Activated B cell treated with CpG ODN at 0.5 μM for 24 hours (primary cell): ENCODE results near the gene CBX6. TPM values are rescaled to one million over a fixed set of nuclear protein-coding genes. Genes with fewer than 3 reads are reported as not detected.

Experiments used
- ATAC-seq: fragments of 200-7000 bp; cut with Tn5 transposase; one replicate; pipeline ENCODE4 v1.10.0; 2021; ENCODE audit warnings: low read depth, mild to moderate bottlenecking, moderate library complexity
- CTCF ChIA-PET: fragments of 350-600 bp; sonication (Branson Sonifier 250); formaldehyde crosslinking; loops from one replicate; lab custom pipeline; 2021; ENCODE audit warnings: antibody characterized with exemption; lab: Charles Lee
- POLR2A ChIA-PET: fragments of 350-600 bp; sonication (Branson Sonifier 250); formaldehyde crosslinking; loops from one replicate; lab custom pipeline; 2021; ENCODE audit warnings: antibody characterized with exemption; lab: Charles Lee
- DNase-seq: peaks from one replicate; pipeline ENCODE4 v3.0.0; 2022
- H3K27ac Mint-ChIP-seq: one replicate; pipeline ENCODE4 v1.8.0; 2020; ENCODE audit warnings: mixed read lengths
- H3K27me3 Mint-ChIP-seq: one replicate; pipeline ENCODE4 v1.8.0; 2021; ENCODE audit warnings: mixed read lengths
- H3K36me3 Mint-ChIP-seq: one replicate; pipeline ENCODE4 v1.8.0; 2021; ENCODE audit warnings: low read depth, mixed read lengths
- H3K4me1 Mint-ChIP-seq: one replicate; pipeline ENCODE4 v1.8.0; 2021; ENCODE audit warnings: mixed read lengths
- H3K4me3 Mint-ChIP-seq: one replicate; pipeline ENCODE4 v1.8.0; 2020; ENCODE audit warnings: mild to moderate bottlenecking, mixed read lengths
- H3K9me3 Mint-ChIP-seq: one replicate; pipeline ENCODE4 v1.8.0; 2020; ENCODE audit warnings: mixed read lengths
- CTCF ChIP-seq: fragments of 200-600 bp; IDR thresholded peaks from one replicate; pipeline ENCODE4 v1.8.0; 2022; ENCODE audit warnings: antibody characterized with exemption, mild to moderate bottlenecking
- intact Hi-C: fragments of 100-400 bp; cut with micrococcal nuclease; formaldehyde crosslinking; loops from one replicate; pipeline ENCODE4 v1.15.1; 2024
- total RNA-seq: library from RNA; stranded (reverse); gene quantifications from 2 replicates; pipeline ENCODE4 v1.2.3, GENCODE V29; 2022

CBX6 gene
- total RNA-seq, 1 donor from 2014 or later = 71.8 TPM

GRCh38 chr22:38891256-38891655, 19.2 kb upstream of the CBX6 start:
- no peak for TF ChIP-seq CTCF
- peaks cover 25% of the 10 kb centered on the region for H3K27me3 Mint-ChIP-seq
- H3K4me1 Mint-ChIP-seq = no peaks in the 10 kb centered on the region
- no peaks in the 10 kb centered on the region for H3K9me3 Mint-ChIP-seq
- ChIA-PET CTCF (no interaction called here), POLR2A (no interaction called here)
- no peaks in the 10 kb centered on the region for H3K36me3 Mint-ChIP-seq
- H3K4me3 Mint-ChIP-seq = no peak overlapping the region
- no peak overlapping the region for H3K27ac Mint-ChIP-seq
- intact Hi-C loops = no loop called here
- ATAC-seq (no peak), DNase-seq (no peak)

DNA sequence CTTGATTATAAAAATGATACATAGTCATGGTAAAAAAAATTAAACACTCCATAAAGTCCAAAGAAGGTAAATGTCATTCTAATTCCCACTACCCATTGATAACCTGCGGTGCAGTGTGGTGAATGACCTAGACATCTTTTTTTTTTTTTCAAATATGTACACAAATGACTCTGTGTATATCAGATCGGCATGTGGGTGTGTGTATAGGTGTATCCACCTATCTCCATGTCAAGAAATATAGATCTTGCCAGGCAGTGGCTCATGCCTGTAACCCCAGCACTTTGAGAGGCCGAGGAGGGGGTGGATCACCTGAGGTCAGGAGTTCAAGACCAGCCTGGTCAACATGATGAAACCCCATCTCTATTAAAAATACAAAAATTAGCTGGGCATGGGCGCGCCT, 18.4 kb upstream of the CBX6 start:
- no peak overlapping the region for H3K4me3 Mint-ChIP-seq
- ChIA-PET POLR2A (no interaction called here), CTCF (no interaction called here)
- intact Hi-C loops = no loop called here
- DNase-seq (no peak), ATAC-seq (no peak)
- no peak overlapping the region for H3K27ac Mint-ChIP-seq
- TF ChIP-seq CTCF = no peak
- H3K27me3 Mint-ChIP-seq = peaks cover 22% of the 10 kb centered on the region
- H3K36me3 Mint-ChIP-seq = no peaks in the 10 kb centered on the region
- H3K4me1 Mint-ChIP-seq = no peaks in the 10 kb centered on the region
- no peaks in the 10 kb centered on the region for H3K9me3 Mint-ChIP-seq

DNA sequence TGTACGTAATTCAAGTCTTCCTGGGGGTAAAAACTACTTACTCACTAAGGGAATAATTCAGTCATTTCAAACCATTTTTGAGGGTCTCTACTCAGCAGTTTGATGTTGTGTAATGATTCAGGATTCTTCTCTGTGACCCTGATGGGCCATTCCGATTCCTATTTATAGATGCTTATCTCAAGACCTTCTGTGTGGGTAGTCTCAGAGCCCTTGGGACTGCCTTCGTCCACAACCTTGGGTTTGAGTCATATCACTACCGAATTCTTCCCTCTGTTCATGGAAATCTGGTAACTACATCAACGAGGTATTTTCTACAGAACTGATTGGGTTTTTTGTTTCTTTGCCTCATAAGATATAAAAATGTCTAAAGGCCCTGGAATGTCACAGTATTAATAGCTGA, 14.3 kb upstream of the CBX6 start:
- Mint-ChIP-seq H3K27ac (no peak overlapping the region), H3K9me3 (no peaks in the 10 kb centered on the region), H3K4me3 (no peak overlapping the region), H3K36me3 (no peaks in the 10 kb centered on the region), H3K27me3 (peaks cover 19% of the 10 kb centered on the region), H3K4me1 (no peaks in the 10 kb centered on the region)
- POLR2A ChIA-PET = no interaction called here
- CTCF ChIA-PET = no interaction called here
- no peak for DNase-seq
- no peak for TF ChIP-seq CTCF
- no peak for ATAC-seq
- intact Hi-C loops = no loop called here

DNA sequence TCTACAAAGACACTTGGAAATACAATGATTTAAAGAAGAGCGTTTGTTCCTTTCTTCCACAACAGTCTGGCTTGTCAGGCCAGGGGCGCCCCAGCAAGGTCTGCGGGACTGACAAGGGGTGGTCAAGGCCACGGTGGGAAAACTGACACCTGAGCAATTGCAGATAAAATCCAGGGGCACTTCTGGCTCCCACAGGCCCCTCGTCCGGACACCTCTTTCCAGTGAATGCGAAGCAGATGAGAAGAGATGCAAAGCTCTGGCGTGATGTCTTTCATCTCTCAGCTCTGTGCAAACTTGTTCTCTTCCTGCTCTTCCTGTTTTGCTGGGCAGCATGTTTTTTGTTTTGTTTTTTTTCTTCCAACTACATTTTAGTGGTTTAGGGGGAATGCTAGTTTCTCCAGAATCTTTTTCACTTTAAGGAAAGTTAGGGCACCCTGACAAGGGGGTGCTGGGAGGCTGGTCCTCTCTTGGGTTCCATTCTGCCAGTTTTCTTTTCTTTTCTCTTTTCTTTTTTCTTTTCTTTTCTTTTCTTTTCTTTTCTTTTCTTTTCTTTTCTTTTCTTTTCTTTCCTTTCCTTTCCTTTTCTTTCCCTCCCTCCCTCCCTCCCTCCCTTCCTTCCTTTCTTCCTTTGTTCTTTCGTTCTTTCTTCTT, 11.1 kb upstream of the CBX6 start:
- Mint-ChIP-seq H3K36me3 (no peaks in the 10 kb centered on the region), H3K4me1 (no peaks in the 10 kb centered on the region), H3K4me3 (no peak overlapping the region), H3K27me3 (peaks cover 18% of the 10 kb centered on the region), H3K27ac (no peak overlapping the region), H3K9me3 (peaks cover 2% of the 10 kb centered on the region)
- no peak for TF ChIP-seq CTCF
- intact Hi-C loops = no loop called here
- no peak for DNase-seq
- ChIA-PET POLR2A (interaction anchor here (0.6 kb wide), 1 partner anchor 28 kb away, joined by 7 read pairs; no protein-coding TSS in a partner anchor), CTCF (interaction anchor here (1.0 kb wide), 1 partner anchor 13 kb away, joined by 4 read pairs; no protein-coding TSS in a partner anchor)
- no peak for ATAC-seq

DNA sequence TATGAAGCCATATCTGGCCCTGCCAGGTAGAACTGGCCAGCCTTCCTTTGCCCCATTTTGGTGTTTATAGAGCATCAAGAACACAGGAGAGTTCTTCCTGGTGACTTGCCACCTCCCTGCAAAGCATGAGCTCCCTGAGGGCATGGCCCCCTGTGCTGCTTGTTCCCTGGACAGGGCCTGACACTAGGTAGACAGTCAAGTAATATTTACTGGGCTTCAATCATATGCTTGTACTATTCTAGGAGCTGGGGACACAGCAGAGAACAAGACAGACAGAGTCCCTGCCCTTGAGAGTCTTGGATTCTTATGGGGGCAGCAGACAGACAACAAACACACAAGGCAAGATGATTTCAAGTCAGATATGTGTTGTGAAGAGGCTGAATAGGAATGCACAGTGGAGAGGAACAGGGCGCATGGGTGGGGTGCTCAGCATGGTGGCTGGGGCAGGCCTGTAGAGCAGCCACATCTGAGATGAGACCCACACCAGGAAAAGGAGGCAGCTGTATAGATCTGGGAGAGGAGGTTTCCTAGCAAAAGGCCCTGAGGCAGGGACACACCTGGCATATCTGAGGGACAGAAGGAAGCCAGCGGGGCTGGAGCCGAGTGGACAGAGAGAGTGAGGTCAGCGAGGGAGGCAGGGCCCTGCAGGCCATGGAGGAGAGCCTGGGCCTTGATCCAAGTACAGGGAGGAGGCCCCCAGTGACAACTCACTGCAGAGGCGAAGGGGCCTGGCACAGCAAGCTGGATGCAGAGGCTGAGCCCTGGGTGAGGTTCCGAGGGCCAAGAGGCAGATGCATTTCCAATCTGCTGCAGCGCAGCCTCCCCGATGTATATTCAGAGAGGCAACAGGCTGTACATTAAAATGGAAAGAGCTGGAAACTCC, 10.2 kb upstream of the CBX6 start:
- Mint-ChIP-seq H3K27me3 (peaks cover 14% of the 10 kb centered on the region), H3K9me3 (peaks cover 2% of the 10 kb centered on the region), H3K4me3 (no peak overlapping the region), H3K4me1 (no peaks in the 10 kb centered on the region), H3K27ac (no peak overlapping the region), H3K36me3 (no peaks in the 10 kb centered on the region)
- no peak for TF ChIP-seq CTCF
- ATAC-seq = no peak
- intact Hi-C loops = no loop called here
- DNase-seq = no peak
- POLR2A ChIA-PET = no interaction called here
- CTCF ChIA-PET = interaction anchor here (1.0 kb wide), 1 partner anchor 13 kb away, joined by 4 read pairs; no protein-coding TSS in a partner anchor
